HG02840 (cell line): ENCODE results near the gene RNF17.

Experiments used
- ATAC-seq: cut with Tn5 transposase; IDR thresholded peaks from one replicate; pipeline ENCODE4 v1.9.1; 2021; ENCODE audit warnings: mild to moderate bottlenecking, moderate library complexity, moderate number of reproducible peaks; ENCODE audit not compliant: unreplicated experiment, low FRiP score

The RNF17 gene

DNA sequence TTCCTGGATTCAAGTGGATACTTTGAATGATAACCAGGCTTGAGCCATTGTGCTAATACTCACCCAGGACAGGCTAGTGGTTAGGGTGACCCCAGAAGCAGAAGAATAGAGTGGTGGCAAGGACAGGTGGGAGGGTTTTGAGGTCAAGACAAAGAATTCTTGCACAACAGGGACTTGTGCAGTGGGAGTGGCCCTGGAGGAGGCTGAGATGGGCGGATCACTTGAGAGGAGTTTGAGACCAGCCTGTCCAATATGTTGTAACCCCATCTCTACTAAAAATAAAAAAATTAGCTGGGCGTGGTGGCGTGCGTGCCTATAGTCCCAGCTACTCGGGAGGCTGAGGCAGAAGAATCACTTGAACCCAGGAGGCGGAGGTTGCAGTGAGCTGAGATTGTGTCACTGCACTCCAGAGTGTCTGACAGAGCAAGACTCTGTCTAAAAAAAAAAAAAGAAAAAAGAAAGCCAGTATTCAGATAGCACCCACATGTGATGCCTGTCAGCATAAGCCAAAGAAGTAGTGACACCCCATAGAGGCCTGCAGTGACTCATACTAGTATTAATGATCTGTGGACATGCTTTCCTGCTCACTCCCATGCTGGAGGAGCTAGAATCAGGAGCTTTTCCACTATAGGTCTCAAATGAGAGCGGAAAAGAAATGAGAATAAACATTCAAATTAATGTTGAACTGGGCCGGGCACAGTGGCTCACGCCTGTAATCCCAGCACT lies 78.7 kb downstream of the RNF17 start:
- no peak for ATAC-seq

- no peak for ATAC-seq
These were observed 87.6 kb downstream of the RNF17 start for GRCh38 chr13:24851546-24851945.

DNA sequence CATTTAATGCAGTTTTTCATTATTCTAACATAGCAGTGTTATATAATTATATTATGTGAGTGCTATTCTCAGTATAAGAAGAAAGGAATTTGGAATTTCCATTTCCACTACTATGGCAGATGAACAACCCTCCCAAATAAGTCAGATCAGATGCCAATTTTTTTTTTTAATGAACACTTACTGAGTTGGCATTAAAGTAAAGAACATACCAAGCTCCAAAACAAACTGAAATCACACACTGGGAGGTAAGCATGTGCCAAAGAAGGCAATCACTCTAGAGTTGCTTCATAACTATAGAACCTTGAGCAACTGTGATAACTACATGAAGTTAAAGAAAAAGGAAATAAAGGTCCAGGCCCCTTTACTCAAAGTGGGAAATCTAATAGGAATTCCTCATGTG lies 90.3 kb downstream of the RNF17 start:
- ATAC-seq, result no peak

GRCh38 chr13:24858953-24859352 lies 95.0 kb downstream of the RNF17 start:
- no peak for ATAC-seq

DNA sequence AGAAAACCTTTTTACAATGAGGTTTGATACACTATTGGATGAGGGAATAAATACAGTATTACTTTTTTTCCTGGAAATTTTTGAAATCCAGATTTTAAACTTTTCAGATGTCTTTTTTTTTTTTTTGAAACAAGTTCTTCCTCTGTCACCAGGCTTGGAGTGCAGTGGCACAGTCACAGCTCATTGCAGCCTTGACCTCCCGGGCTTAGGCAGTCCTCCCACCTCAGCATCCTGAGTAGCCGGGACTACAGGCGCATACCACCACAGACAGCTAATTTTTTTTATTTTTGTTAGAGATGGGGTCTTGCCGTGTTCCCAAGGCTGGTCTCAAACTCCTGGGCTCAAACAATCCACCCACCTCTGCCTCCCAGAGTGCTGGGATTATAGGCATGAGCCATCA lies 96.8 kb downstream of the RNF17 start:
- no peak for ATAC-seq

- no peak for ATAC-seq
These were observed 97.8 kb downstream of the RNF17 start for GRCh38 chr13:24861617-24862362.

GRCh38 chr13:24863748-24864540 lies 100.0 kb downstream of the RNF17 start:
- ATAC-seq, result no peak

DNA sequence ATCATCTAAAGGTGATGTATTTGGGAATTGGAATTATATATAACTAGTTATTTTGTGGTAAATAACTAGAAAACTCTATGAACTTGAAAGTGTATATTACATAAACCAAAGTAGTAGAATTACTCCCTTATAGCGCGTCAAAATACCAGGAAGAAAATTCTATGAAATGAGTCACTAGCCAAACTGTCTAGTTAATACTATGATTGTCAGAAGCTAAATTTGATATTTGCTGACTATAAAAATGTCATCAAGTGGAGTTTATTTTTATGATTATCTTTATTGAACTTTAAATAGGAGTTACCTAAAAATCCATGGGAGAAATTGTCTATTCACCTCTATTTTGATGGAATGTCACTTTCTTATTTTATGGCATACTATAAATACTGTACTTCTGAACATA lies 100.6 kb downstream of the RNF17 start:
- no peak for ATAC-seq

DNA sequence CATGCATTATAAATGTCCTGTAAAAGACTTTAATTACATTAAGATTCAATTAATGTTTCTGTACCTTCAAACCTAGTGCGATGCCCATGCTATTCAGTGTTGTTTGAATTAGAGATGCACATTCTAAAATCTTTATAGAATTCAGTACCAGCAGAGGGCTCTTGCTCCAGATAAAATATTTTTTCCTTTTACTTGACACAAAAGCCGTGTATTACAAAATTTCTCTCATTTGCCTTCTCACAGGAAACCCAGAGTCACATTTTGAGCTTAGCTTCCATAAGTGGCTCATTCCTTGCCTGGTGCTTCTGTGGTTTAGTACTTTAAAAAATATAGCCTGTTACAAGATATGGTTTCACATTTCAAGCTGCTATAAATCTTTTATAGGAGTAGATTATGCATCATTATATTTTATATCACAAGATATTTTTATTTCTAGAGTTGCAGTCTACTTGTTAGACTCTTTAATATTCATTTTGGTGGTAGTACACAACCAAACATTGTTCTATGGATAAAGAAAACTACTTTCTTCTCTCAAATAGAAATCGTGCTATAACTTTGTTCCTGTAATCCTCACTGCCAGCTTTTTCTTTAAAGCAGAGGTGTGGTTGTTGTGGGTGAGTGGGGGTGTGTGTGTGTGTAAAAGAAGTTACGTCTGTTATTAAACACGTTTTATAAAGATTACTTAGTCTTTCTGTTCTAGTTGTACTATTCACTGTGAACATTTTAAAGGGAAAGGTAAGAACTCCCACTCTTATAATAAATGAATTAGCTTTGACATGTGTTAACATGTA lies 101.4 kb downstream of the RNF17 start:
- no peak for ATAC-seq

- no peak for ATAC-seq
These were observed 102.5 kb downstream of the RNF17 start for GRCh38 chr13:24866488-24866887.

DNA sequence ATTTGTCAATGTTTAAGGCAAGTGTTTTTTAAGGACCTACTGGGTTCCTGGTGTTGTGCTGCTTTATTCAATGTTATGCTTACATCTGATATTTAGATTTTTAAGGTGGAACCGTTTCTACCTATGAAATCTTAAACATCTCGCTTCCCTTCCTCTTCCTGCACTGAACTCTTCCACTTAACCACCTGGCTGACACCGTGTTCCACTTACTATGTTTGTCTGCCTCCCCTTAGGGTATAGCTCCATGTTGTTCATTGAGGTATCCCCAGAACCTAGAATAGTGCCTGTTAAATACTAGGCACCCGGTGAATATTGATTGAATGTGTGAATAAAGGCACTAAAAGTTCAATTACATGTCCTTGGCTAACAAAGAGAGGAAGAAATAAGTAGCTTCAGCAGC lies 104.9 kb downstream of the RNF17 start:
- ATAC-seq, result no peak

DNA sequence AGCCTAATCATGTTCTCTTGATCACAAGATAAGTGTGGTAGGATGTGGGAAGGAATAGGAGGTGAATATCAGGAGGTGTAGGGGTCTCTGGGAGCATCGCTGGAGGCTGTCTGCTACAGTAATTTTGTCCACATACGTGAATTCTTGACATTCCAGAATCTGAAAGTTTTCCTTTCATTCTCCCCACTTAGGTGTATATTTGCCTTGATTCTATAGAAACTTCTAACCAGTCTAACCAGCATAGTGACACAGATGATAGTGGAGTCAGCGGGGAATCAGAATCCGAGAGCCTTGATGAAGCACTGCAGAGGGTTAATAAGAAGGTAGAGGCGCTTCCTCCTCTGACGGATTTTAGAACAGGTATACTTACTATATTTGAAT lies 106.4 kb downstream of the RNF17 start:
- ATAC-seq, result no peak

GRCh38 chr13:24875566-24875965 lies 111.6 kb downstream of the RNF17 start:
- ATAC-seq, result no peak

DNA sequence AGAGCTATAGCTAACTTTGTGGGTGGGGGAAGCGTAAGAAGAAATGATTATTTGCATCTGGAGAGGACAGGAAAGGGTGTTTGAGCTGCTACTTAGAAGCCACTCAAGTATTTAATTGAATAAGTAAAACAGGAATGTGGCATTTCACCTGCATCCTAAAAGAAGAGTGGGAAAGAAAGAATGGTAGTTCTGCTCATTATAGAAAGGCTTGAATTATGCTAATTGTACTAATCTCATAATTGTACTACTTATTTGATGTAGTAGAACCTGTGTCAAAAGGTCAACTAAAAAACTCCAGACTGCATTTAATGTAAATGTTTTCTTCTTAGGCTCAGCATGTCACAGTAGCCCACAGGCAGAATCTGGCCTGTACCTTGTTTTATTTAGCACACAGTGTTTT lies 113.6 kb downstream of the RNF17 start:
- no peak for ATAC-seq

GRCh38 chr13:24878340-24878739 lies 114.4 kb downstream of the RNF17 start:
- no peak for ATAC-seq

DNA sequence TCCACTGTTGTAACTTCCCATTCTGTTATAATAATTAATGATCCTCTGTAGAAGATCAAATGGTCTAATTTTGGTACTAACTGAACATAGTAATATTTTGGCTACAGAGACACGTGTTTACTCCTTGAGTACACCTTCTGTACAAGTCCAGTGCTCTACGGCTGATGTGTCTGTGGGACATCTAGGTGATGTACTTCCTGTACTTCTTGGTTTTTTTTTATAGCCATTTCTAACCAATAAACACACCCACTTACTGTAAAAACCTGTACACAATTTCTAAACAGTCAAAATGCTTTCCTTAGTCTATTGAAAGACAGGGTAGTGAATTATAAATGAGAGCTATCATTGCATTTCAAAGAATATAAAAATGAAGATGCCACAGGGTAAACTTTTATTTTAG lies 118.7 kb downstream of the RNF17 start:
- ATAC-seq, result no peak

- no peak for ATAC-seq
These were observed 123.8 kb downstream of the RNF17 start for GRCh38 chr13:24887759-24888158.

GRCh38 chr13:24888291-24888931 lies 124.4 kb downstream of the RNF17 start:
- no peak for ATAC-seq

- no peak for ATAC-seq
These were observed 126.3 kb downstream of the RNF17 start for GRCh38 chr13:24890256-24890655.

- no peak for ATAC-seq
These were observed 127.6 kb downstream of the RNF17 start for GRCh38 chr13:24891476-24892108.
